GM12873 (cell line): Measurements from ENCODE around the gene LGR4.

Experiments used
- CTCF ChIP-seq: IDR thresholded peaks from 2 replicates; pipeline ENCODE4 v1.5.1; 2012; ENCODE audit warnings: low read depth, mild to moderate bottlenecking, moderate library complexity, low read length, control low read depth; ENCODE audit not compliant: insufficient read depth; ENCODE audit errors: missing control alignments

Gene LGR4

GRCh38 chr11:27328614-27329013 is 144.0 kb downstream of the LGR4 start:
- no peak for TF ChIP-seq CTCF

- no peak for TF ChIP-seq CTCF
Measured at GRCh38 chr11:27319072-27319471, 153.5 kb downstream of the LGR4 start.

- no peak for TF ChIP-seq CTCF
Measured at GRCh38 chr11:27317751-27318150, 154.8 kb downstream of the LGR4 start.
